Dedifferentiated amniotic fluid mesenchymal stem cell (primary cell): ENCODE results near the gene IL2RA.

ENCODE experiments used
- DNase-seq: peaks from one replicate; pipeline ENCODE4 v3.0.0-alpha.2; 2016; ENCODE audit errors: extremely low spot score

IL2RA gene

DNA sequence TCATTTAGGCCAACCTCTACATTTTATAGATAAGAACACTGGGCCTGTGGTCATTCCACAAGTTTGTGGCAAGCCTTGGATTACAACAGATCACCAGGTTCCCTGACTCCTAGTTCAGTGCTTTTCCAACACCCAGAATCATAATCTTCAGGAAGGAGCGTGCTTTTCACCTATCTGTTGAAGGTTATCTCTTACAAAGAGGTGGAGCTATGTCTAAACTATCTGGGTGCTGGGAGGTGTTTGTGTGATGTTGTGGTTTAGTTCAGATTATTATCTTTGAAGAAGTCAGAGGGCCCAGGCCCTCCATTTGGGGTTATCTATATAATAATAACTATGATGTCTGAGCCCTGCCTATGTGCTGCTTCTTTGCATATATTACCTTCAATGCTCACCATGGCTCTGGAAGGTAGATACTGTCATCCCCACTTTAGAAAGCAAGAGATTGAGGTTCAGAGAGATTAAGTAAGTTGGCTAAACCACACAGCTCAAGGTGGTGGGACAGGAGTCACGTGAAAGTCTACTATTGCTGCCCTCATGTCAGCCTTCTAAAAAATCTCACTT lies 24.0 kb downstream of the IL2RA start:
- DNase-seq: no peak

- DNase-seq: no peak
Observed at GRCh38 chr10:6037422-6037821, 24.7 kb downstream of the IL2RA start.

DNA sequence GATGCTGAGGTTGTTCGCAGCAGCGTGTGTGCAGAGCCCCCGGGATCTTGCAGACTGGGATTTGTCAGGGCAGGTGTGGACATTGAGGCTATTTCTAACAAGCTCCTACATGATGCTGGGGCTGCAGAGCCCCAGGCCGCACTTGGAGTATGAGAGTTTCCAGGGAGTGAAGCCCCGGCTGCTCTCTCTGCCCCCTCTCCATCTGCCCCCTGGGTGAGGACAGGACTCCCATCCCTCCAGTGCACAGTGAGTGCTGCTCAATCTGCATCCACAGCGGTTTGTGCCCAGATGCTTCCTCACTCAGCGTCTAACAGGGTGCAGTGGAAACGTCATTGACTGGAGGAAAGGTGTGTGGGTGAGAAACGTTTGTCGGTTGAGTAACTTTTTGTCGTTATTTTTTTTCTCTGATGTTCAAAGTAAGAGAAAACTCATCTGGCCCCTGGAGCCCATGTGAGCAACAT lies 25.3 kb downstream of the IL2RA start:
- DNase-seq: no peak

GRCh38 chr10:6035931-6036575 lies 26.1 kb downstream of the IL2RA start:
- no peak for DNase-seq

- no peak for DNase-seq
Observed at GRCh38 chr10:6035101-6035834, 26.9 kb downstream of the IL2RA start.

DNA sequence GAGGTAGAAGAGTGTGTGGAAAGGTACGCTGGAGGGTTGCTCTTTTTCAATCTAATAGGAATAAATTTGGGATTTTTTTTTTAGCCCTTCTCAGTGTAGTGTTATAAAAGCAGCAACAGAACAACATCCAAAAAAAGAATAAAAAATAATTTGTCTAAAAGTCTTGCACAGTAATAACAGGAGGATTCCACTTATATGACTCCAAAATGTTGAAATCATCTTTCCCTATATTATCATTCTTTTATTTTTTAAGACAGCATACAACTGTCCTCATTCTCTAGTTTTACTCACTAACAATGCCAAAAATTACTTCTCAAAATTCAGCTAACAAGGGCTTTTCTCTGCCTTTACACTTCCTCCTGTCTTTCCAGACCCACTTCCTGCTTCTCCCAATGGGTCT lies 27.8 kb downstream of the IL2RA start:
- DNase-seq: no peak

DNA sequence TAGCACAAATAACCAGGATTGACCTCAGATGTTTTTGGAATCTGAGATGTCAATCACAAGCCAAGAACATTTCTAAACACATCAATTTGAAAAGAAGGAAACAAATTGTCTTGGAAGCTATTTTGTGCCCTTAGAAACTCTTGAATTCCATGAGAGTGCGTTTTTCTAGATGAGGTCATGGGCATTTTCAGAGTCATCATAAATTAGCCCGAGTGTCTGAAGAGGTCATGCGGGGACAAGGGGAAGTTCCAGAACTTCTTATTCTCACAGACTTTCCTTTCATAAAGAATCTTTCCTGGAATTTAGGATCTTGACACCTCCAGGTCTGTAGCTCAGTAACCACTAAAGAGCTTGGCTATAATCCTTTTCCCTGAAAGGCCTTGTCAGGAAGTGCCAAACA lies 28.2 kb downstream of the IL2RA start:
- DNase-seq: peak; percentile 37

DNA sequence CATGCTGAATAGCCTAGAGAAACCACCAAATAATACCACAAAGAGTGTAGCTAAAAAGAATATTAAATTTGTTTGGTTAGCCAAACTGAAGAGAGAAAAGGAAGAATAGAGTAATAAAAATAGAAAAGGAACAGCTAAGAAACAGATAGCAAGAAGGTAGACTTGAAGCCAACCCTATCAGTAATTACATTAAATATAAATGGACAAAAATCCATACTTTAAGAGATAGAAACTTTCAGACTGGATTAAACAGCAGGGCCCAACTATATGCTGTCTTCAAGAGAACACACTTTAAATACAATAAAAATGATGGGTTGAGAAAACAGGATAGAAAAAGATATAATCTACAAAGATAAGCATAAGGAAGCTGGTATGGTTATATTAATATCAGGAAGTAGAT lies 31.2 kb downstream of the IL2RA start:
- DNase-seq: no peak

- no peak for DNase-seq
Observed at GRCh38 chr10:6030217-6030616, 31.9 kb downstream of the IL2RA start.

DNA sequence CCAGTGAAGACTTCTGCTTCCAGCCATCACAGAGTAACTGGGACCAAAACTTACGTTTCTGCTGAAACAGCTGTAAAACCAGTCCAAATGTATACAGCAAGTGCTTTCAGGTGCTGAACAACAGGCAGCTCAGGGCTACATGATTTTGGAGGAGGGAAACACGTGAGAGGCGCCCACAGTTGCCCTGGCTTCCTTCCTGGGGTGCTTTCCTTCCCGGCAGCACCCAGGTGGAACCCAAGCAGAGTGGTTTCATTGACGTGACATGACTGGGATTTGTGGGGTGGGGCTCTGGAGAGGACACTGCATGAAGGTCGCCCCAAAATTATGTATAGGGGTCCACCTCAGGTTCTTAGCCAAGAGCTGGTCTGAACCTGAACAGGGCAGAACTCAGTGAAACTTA lies 34.2 kb downstream of the IL2RA start:
- DNase-seq: no peak

DNA sequence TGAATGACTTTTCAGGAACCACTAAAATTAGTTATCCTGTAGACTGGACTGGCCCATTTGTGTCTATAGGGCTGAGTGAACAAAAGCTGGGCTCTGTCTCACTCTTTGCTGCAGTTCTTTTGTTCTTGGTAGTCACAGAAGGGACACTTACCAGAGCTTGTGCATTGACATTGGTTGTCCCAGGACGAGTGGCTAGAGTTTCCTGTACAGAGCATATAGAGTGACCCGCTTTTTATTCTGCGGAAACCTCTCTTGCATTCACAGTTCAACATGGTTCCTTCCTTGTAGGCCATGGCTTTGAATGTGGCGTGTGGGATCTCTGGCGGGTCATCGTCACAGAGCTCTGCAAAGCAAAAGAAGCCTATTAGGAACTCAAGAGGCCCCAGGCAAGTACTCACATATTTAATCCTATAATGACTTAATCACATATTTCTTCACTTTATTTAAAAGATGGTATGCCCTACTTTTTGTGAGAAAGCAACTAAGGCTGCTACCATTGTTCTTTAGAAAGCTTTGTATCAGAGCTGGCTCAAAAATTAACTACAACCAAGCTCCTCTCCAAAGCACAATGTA lies 36.4 kb downstream of the IL2RA start:
- DNase-seq: no peak

GRCh38 chr10:6024334-6024682 lies 37.9 kb downstream of the IL2RA start:
- DNase-seq: no peak

DNA sequence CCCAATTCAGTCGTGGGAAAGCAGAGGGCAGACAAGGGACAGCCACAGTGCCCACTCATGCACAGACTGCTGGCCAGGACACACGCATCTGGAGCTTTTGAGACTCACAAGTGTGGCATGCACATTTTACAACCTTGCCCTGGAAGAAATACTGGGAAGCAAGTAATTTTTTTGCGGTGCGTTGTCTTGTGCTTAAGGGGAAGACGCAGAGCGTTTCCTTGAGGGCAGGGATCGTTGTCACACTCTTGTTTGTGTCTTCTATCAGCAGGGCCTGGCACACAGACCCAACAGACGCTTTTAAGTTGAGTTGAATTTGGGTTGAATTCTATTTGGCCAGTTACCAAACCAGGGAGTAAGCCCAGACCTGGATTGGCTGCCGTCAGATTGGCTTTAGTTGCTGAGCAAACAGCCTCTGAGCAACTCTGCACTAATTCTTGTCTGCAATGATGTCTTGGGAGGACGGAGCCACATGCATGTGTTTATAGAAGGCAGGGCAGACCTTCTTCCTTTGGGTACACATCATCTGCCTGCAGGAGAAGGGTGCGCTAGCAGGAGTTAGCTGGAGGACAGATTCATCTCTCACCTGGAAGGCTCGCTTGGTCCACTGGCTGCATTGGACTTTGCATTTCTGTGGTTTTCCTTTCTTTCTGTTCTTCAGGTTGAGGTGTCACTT lies 38.4 kb downstream of the IL2RA start:
- DNase-seq: no peak

DNA sequence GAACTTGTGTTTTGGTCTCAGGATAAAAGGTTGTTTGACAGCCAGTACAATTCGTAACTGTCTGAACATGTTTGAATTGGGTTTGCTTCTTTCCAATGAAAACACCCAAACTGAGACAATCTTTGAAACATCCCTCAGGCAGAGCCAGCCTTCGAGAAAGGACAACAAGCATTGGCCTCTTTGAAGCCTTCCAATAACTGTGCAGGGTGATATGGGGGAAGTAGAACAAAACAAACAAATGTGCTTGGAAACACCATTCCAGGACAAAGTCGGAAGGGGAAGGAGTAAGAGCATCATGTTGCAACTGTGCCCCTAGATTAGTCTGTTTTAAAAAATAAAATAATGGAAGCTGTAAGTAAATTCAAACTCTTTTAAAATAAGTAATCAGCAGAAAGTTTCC lies 39.5 kb downstream of the IL2RA start:
- no peak for DNase-seq

GRCh38 chr10:6020826-6021225 lies 41.3 kb downstream of the IL2RA start:
- DNase-seq: no peak

DNA sequence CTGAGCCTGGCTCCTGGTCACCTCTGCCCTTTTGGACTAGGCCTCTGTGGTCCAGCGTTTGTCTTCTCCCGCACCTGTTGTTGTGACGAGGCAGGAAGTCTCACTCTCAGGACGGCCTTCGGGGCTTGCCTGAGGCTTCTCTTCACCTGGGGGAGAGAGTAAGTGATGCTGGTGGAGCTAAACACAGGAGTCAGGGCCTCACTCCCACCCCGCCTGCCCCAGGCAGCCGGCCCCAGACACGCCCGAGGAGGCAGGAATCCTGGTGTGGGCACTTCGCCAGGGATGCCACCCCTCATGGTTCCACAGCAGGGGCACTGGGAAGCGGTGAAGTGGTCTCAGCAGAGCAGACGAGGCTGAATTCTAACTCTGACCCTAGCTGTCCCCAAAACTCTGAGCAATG lies 42.4 kb downstream of the IL2RA start:
- DNase-seq: no peak

DNA sequence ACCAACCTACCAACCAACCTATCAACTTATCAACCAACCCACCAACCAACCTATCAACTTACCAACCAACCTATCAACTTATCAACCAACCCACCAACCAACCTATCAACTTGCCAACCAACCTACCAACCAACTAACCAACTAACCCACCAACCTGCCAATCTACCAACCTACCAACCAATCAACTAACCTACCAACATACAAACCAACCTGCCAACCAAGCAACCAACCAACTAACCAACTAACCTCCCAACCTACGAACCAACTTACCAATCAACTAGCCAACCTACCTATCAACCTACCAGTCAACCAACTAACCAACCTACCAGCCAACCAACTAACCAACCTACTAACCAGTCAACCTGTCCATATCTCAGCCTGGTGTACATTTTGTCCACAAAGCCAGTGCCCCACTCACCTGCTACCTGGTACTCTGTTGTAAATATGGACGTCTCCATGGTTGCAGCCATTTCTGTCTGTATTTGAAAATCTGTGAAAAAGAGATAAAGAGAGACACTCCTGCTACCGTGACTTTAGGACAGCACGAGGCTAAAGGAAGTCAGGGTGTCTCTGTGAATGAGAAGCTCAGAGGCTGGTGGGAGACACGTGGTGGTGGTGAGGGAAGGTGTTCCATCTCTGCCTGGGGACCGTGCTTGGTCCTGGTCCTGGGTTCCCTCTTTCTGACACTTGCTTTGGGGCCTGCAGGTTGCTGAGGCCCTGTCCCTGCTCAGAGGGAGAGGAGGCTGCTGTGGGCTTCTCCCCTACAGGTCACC lies 43.0 kb downstream of the IL2RA start:
- DNase-seq: no peak

- DNase-seq: no peak
Observed at GRCh38 chr10:6018422-6018821, 43.7 kb downstream of the IL2RA start.

DNA sequence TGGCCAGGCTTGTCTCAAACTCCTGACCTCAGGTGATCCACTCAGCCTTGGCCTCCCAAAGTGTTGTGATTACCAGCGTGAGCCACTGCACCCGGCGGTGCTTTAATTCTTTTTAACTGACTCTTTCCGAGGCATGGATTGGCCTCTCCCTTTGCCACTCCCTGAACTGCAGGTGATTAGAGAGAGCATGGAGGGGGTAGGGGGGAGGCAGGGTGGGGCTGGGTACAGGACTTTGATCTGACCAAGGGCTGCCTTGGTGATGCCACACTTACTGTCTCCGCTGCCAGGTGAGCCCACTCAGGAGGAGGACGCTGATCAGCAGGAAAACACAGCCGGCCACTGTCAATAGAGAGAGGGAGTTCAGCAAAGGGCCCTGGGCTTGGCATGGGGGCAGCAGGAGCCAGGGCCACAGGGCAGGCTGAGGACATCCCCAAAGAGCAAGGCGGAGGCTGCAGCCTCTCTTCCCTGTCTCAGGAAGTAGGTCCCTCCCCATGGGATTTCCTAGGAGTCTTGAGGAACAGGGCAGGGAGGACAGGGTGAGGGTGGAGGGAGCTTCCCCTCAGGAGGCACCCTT lies 44.3 kb downstream of the IL2RA start:
- no peak for DNase-seq

- peak; percentile 51 for DNase-seq
Observed at GRCh38 chr10:6014241-6014761, 47.9 kb downstream of the IL2RA start.
